ENCODE measurements around the gene FOXO4.

The FOXO4 gene

GRCh38 chrX:71098951-71099506 is 3.4 kb downstream of the FOXO4 start:
- no peak for DNase-seq (ENCODE audit: low spot score)

- no peak for DNase-seq (ENCODE audit: low spot score)
Observed at GRCh38 chrX:71099736-71100135, 4.1 kb downstream of the FOXO4 start.

- no peak for DNase-seq (ENCODE audit: low spot score)
Observed at GRCh38 chrX:71100581-71101505, 5.2 kb downstream of the FOXO4 start.

GRCh38 chrX:71102292-71102691 is 6.6 kb downstream of the FOXO4 start:
- DNase-seq (ENCODE audit: low spot score), result no peak

DNA sequence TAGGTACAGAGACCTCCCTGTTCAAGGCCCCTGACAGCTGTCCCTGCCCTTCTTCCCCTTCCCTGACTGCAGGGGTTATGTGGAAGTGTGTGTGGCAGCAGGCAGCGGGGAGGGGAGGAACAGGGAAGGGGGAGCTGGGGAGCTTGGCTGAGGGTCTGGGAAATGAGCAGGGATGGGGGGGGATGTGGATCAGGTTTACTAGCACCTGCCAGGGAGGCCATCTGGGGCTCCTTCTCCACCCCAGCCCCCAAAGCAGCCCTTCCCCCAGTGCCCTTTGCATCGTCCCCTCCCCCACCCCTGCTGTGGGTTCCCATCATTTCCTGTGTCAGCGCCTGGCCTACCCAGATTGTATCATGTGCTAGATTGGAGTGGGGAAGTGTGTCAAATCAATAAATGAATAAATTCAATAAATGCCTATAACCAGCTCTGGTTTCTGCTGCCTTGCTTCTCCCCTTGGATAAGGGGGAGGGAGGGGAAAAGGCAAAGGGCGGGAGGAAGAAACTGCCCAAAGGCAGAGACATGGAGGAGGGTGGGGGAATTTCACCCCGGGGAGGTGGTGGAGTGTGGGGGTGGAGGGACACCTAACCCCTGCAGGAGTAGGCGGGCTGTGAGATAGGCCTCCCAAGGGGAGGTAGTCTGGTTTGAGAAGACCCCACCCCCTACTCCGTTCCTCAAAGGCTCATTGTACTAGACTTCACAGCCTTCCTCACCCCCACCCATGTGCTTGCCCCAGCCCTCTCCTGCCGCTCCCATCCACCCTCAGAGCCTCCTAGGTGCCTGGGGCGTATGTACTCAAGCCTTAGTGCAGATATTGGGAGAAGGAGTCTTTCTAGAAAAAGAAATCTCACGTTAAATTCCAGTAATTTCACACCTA is 7.7 kb downstream of the FOXO4 start:
- DNase-seq (ENCODE audit: low spot score), result no peak

DNA sequence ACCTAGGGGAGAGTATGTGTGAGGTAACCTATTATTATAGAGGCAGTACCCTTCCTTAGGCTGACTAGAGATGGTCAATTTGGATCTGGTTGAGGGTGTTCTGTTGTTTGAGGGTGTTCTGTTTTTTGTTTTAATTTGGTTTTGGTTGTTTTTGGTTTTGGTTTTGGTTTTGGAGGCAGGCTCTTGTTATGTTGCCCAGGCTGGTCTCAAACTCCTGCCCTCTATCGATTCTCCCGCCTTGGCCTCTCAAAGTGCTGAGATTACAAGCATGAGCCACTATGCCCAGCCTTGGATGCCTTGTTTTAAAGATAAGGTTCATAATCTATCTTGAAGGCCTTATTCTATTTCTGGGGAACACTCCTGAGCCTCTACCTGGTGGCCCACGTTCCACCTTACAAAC is 10.0 kb downstream of the FOXO4 start:
- no peak for DNase-seq (ENCODE audit: low spot score)

GRCh38 chrX:71106427-71106826 is 10.8 kb downstream of the FOXO4 start, which contains the start of gene CXorf65:
Gene CXorf65 (minus strand): TSS chrX:71106740. CDS start chrX:71106556, 184 bp downstream.
- no peak for DNase-seq (ENCODE audit: low spot score)

- no peak for DNase-seq (ENCODE audit: low spot score)
Observed at GRCh38 chrX:71107245-71107644, 11.6 kb downstream of the FOXO4 start.

DNA sequence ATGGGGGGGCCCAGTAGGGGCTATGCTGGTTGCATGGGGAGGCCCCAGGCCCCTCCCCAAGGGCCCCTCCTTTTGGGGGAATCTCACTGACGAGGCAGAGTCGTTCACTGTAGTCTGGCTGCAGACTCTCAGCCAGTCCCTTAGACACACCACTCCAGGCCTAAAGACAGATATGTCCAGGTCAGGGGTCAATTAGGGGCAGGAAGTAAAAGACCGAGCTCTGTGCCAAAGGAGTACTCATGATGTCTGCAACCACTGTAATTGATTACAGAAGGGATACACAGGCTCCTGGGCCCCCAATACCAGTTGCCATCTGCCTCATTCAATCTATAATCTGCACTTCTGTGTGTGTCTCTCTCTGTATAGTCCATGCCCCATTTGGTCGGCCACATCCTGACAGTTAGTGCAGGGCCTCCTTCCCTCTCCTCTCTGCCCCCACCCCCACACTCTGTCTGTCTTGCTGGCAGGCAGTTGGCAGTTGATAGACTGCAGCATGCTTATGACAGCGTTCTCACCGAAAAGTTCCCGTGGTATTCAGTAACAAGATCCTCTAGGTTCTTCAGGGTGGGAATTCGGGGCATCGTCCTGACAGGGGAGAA is 12.2 kb downstream of the FOXO4 start:
- no peak for DNase-seq (ENCODE audit: low spot score)

- no peak for DNase-seq (ENCODE audit: low spot score)
Observed at GRCh38 chrX:71109051-71109450, 13.4 kb downstream of the FOXO4 start.

- DNase-seq (ENCODE audit: low spot score), result no peak
Observed at GRCh38 chrX:71111141-71111843, 15.6 kb downstream of the FOXO4 start, which contains the start of gene IL2RG. Gene IL2RG (minus strand): TSS chrX:71111577. CDS start chrX:71111539, 38 bp downstream.

DNA sequence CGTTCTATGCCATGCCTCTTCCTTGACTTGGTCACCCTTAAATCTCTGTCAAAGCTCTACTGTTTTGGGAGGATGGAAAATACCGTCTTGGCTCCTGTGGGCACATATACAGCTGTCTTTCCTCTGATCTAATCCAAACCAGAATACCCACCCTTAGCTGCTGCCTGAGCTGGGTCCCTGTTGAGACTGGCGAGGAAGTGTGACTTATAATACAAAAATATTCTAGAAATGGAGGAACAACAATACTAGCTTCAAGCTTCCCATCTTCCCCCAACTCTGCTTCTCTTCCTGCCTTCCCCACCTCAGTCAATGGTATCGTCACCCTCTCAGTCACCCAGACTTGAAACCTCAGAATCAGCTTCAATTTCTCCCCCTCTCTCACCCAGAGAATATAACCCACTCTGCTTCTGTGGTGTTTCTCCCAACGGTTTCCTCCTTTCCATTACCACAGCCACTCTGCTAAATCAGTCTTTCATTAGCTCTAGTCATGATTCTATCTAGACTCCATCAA is 16.3 kb downstream of the FOXO4 start:
- DNase-seq (ENCODE audit: low spot score), result no peak

DNA sequence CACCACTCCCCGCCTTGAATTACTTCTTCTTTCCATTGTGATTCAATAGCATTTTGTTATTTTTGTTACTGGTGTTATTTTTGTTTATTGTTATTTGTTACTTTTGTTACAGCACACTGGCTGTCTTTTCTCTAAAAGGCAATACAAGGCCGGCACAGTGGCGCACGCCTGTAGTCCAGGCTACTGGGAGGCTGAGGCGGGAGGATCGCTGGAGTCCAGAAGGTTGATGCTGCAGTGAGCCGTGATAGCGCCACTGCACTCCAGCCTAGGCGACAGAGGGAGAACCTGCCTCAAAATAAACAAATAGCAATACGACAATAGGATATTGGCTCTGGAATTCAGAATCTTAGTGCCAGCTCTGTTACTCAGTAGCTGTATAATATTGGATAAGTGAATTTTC is 21.7 kb downstream of the FOXO4 start:
- no peak for DNase-seq (ENCODE audit: low spot score)

GRCh38 chrX:71118032-71118984 is 22.7 kb downstream of the FOXO4 start, which contains the start of gene MED12:
Gene MED12 (plus strand): TSS chrX:71118596. CDS start chrX:71118755, 159 bp downstream.
- DNase-seq (ENCODE audit: low spot score), result peak; percentile 89

DNA sequence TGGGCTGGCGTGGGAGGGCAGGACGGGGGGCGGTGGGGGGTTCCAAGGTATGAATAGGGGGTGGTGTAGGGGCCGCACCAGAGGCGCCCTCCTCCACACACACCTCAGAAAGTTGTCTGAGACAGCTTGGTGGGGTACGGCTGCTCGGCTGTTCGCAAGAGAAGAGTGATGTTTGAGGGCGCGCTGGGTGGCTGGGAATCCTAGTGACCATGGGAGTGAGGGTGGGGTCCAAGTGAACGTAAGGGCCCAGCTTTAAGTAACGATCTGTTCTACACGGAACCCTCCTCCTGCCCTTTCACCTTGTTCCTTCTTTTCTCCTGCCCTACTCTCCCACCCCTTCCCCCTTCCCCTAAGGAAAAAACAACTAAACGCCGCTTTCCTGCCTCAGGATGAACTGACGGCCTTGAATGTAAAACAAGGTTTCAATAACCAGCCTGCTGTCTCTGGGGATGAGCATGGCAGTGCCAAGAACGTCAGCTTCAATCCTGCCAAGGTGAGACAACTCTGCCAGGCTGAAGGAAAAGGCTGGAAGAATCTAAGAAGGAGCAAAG is 23.4 kb downstream of the FOXO4 start:
- DNase-seq (ENCODE audit: low spot score), result no peak

GRCh38 chrX:71128166-71128833 is 32.6 kb downstream of the FOXO4 start:
- DNase-seq (ENCODE audit: low spot score), result no peak

GRCh38 chrX:71128915-71129765 is 33.5 kb downstream of the FOXO4 start:
- DNase-seq (ENCODE audit: low spot score), result peak; percentile 64

- DNase-seq (ENCODE audit: low spot score), result no peak
Observed at GRCh38 chrX:71131510-71131909, 35.9 kb downstream of the FOXO4 start.
